Endothelial cell of umbilical vein (primary cell): ENCODE measurements around the gene COQ8A. TPM values are rescaled to one million over a fixed set of nuclear protein-coding genes. Genes with fewer than 3 reads are reported as not detected.

Experiments used
- BruUV-seq: library from RNA; stranded (reverse); fragments of 400-500 nt; replicated peaks from 2 replicates; lab custom pipeline; 2021; lab: Mats Ljungman, UMichigan
- CTCF ChIA-PET: fragments of 300-600, 350-600 bp; sonication (Branson Sonifier 250); formaldehyde crosslinking; loops from one replicate; lab custom pipeline; 2021; ENCODE audit warnings: antibody characterized with exemption, inconsistent platforms; lab: Charles Lee
- POLR2A ChIA-PET: fragments of 300-600, 350-600 bp; sonication (Branson Sonifier 250); formaldehyde crosslinking; loops from one replicate; lab custom pipeline; 2021; ENCODE audit warnings: antibody characterized with exemption, inconsistent platforms; lab: Charles Lee
- DNase-seq: peaks from one replicate; pipeline ENCODE4 v3.0.0-alpha.2; 2011; ENCODE audit warnings: low read depth, low spot score
- FAIRE-seq: peaks from 2 replicates; lab custom pipeline; 2011; peaks lifted over from hg19 to GRCh38; lab: Jason Lieb, UNC
- H2AFZ ChIP-seq: 2 replicates; pipeline ENCODE4 v1.6.0; 2012; ENCODE audit warnings: low read depth, low read length, control low read depth, inconsistent platforms
- H3K27ac ChIP-seq: 2 replicates; pipeline ENCODE4 v1.5.1; 2011; ENCODE audit warnings: low read depth, mild to moderate bottlenecking, control low read depth, low read length, moderate library complexity; ENCODE audit not compliant: insufficient read depth
- H3K27me3 ChIP-seq, 2 experiments: 2 replicates each; pipeline versions ENCODE4 v1.6.0 to v1.6.1; 2011; ENCODE audit warnings: low read length in 2 of 2, mixed read lengths in 1 of 2; ENCODE audit not compliant: control insufficient read depth in 2 of 2, insufficient read depth in 2 of 2
- H3K36me3 ChIP-seq, 2 experiments: 2 replicates in 1 of 2; 3 replicates in 1 of 2; pipeline ENCODE4 v1.5.1; 2011; ENCODE audit warnings: low read length in 2 of 2, mild to moderate bottlenecking in 1 of 2, moderate library complexity in 1 of 2; ENCODE audit not compliant: control insufficient read depth in 2 of 2, insufficient read depth in 2 of 2; ENCODE audit errors: extremely low read depth in 1 of 2
- H3K4me1 ChIP-seq: 3 replicates; pipeline ENCODE4 v1.5.1; 2011; ENCODE audit warnings: mild to moderate bottlenecking, low read length; ENCODE audit not compliant: control insufficient read depth, insufficient read depth; ENCODE audit errors: extremely low read depth
- H3K4me2 ChIP-seq: 2 replicates; pipeline ENCODE4 v1.6.1; 2011; ENCODE audit warnings: low read length, control low read depth, mixed read lengths; ENCODE audit not compliant: insufficient read depth
- H3K4me3 ChIP-seq, 3 experiments: fragments of 200-600 bp in 1 of 3; sonication (generic), shearing (Covaris generic) in 1 of 3; replicated peaks in 1 of 3; 2 replicates each; pipeline ENCODE4 v1.5.1; 2011 to 2016; ENCODE audit warnings: control low read depth in 3 of 3, low read length in 3 of 3, mild to moderate bottlenecking in 2 of 3, inconsistent platforms in 1 of 3, low read depth in 1 of 3, moderate library complexity in 1 of 3; ENCODE audit not compliant: insufficient read depth in 1 of 3
- H3K79me2 ChIP-seq: 2 replicates; pipeline ENCODE4 v1.6.0; 2012; ENCODE audit warnings: low read length, inconsistent platforms; ENCODE audit not compliant: control insufficient read depth, insufficient read depth
- H3K9ac ChIP-seq: replicated peaks from 2 replicates; pipeline ENCODE3; 2011; ENCODE audit warnings: low read length, control low read depth; ENCODE audit not compliant: insufficient read depth; ENCODE audit errors: extremely low read depth
- H3K9me1 ChIP-seq: replicated peaks from 3 replicates; pipeline ENCODE4 v1.6.0; 2011; ENCODE audit warnings: mild to moderate bottlenecking, low read length; ENCODE audit not compliant: control insufficient read depth, insufficient read depth; ENCODE audit errors: extremely low read depth
- H3K9me3 ChIP-seq: replicated peaks from 2 replicates; pipeline ENCODE4 v1.5.1; 2012; ENCODE audit warnings: low read length, inconsistent platforms; ENCODE audit not compliant: control insufficient read depth, insufficient read depth
- H4K20me1 ChIP-seq: replicated peaks from 2 replicates; pipeline ENCODE3; 2011; ENCODE audit warnings: mild to moderate bottlenecking, low read length; ENCODE audit not compliant: control insufficient read depth, insufficient read depth; ENCODE audit errors: extremely low read depth
- EZH2 ChIP-seq: IDR thresholded peaks from 2 replicates; pipeline ENCODE4 v1.6.1; 2012; ENCODE audit warnings: borderline replicate concordance, low read depth, mild to moderate bottlenecking, moderate library complexity, low read length, inconsistent platforms; ENCODE audit not compliant: severe bottlenecking
- FOS ChIP-seq: IDR thresholded peaks from 2 replicates; pipeline ENCODE4 v1.6.1; 2011; ENCODE audit warnings: mild to moderate bottlenecking, low read length, moderate library complexity, borderline replicate concordance; ENCODE audit not compliant: insufficient read depth
- GATA2 ChIP-seq: IDR thresholded peaks from 2 replicates; pipeline ENCODE4 v1.7.0; 2011; ENCODE audit warnings: low read depth, mild to moderate bottlenecking, moderate library complexity, mixed read lengths, low read length; ENCODE audit not compliant: insufficient read length, insufficient read depth
- JUN ChIP-seq: IDR thresholded peaks from 2 replicates; pipeline ENCODE4 v1.6.1; 2011; ENCODE audit warnings: borderline replicate concordance, low read depth; ENCODE audit not compliant: insufficient read length, insufficient read depth
- MYC ChIP-seq: IDR thresholded peaks from one replicate; pipeline ENCODE4 v1.6.1; 2011; ENCODE audit warnings: mild to moderate bottlenecking, low read depth, low read length
- POLR2A ChIP-seq: IDR thresholded peaks from 2 replicates; pipeline ENCODE4 v1.6.1; 2012; ENCODE audit warnings: low read depth, mild to moderate bottlenecking, control low read depth, low read length
- POLR2AphosphoS5 ChIP-seq: IDR thresholded peaks from 2 replicates; pipeline ENCODE4 v1.6.1; 2012; ENCODE audit warnings: low read depth, mild to moderate bottlenecking, control low read depth, low read length, moderate library complexity; ENCODE audit not compliant: insufficient read depth
- dilution Hi-C: fragments of 300-500 bp; cut with MboI; formaldehyde crosslinking; loops from one replicate; pipeline ENCODE4 v1.15.0; 2019; ENCODE audit warnings: low sequenced_read_pairs; ENCODE audit not compliant: extremely low pct_ligation_motif_present
- intact Hi-C: fragments of 100-400 bp; cut with micrococcal nuclease; formaldehyde crosslinking; loops from one replicate; pipeline ENCODE4 v1.10.0; 2022
- polyA plus RNA-seq, 4 experiments: library from polyadenylated mRNA; depleted of rRNA in 3 of 4; stranded (reverse) in 3 of 4; unstranded in 1 of 4; fragments of >200 nt; gene quantifications; 2 replicates each; pipeline versions ENCODE4 v1.2.1 to v1.2.3, GENCODE V29; 2011 to 2012; ENCODE audit warnings: missing spikeins in 1 of 4
- total RNA-seq: library from RNA; stranded (reverse); gene quantifications from 2 replicates; pipeline ENCODE4 v1.2.3, GENCODE V29; 2021
- TF ChIP-seq, protein P1 (sequence below), 2 donors: IDR thresholded peaks; 1 replicate in 1 of 2; 2 replicates in 1 of 2; pipeline ENCODE4 v1.5.1; 2011; ENCODE audit warnings: low read length in 2 of 2, mild to moderate bottlenecking in 2 of 2, moderate library complexity in 2 of 2, control low read depth in 1 of 2, inconsistent platforms in 1 of 2, low read depth in 1 of 2; ENCODE audit not compliant: insufficient read depth in 1 of 2; ENCODE audit errors: extremely low read depth in 1 of 2
- TF ChIP-seq, protein P2 (sequence below): IDR thresholded peaks from 2 replicates; pipeline ENCODE4 v1.6.1; 2011; ENCODE audit not compliant: insufficient read depth, insufficient read length

The COQ8A gene
- total and polyA plus RNA-seq, 2 donors (not counting 3 experiments of a cell fraction or from before 2014, with no cell fraction given), result 6.8 to 9.4 TPM

DNA sequence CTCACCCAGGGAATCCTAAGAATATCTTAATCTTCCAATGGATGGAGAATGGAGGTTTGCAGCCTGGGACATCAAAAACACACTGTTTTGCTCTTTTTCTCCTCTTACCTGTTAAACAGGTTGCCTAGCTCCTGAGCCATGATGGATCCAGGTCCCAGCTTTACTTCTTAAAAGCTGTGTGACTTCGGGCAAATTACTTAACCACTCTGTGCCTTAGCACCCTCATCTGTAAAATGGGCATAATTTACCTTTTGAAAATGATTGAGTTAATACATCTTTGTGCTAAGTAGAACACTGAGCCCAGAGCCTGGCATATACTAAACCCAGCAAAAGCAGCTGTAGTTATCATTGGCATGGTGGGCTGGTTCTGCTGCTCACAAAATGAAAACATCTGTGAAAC lies 10.2 kb downstream of the COQ8A start:
- DNase-seq (no peak), FAIRE-seq (no peak)
- intact Hi-C loops (no loop called here), dilution Hi-C loops (no loop called here)
- H3K27ac ChIP-seq, result no peak overlapping the region
- ChIA-PET CTCF (interaction anchor here (1.1 kb wide), 1 partner anchor 15 kb away, joined by 4 read pairs; no protein-coding TSS in a partner anchor), POLR2A (no interaction called here)
- no peaks in the 10 kb centered on the region for H3K9me1 ChIP-seq
- no peak for TF ChIP-seq JUN
- H3K4me1 ChIP-seq, result no peaks in the 10 kb centered on the region
- no peaks in the 10 kb centered on the region for H3K27me3 ChIP-seq
- H2AFZ ChIP-seq, result no peak overlapping the region
- no peaks in the 10 kb centered on the region for H4K20me1 ChIP-seq
- H3K36me3 ChIP-seq, result no peaks in the 10 kb centered on the region
- no peaks in the 10 kb centered on the region for H3K79me2 ChIP-seq
- no peak overlapping the region for H3K4me3 ChIP-seq
- H3K9me3 ChIP-seq, result no peaks in the 10 kb centered on the region
- H3K9ac ChIP-seq, result no peak overlapping the region
- H3K4me2 ChIP-seq, result no peak overlapping the region
- no TSS peak for BruUV-seq

DNA sequence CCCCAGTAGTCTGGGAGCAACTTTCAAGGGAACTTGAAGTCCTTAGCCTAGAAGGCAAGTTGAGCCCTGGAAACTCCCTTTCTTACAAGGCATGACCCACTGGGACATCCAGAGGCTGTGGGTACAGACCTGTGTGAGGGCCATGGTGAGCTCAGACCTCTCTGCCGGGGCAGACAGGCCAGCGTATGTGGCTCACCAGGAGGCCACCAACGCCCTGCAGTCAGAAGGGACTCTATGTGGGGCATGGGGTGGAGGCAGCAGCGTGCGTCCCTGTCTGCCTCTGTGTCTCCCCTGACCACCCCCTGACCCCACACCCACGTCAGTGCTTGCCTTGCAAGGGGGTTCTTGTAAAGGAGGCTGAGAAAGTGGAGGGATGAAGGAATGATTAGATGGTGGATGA lies 10.8 kb downstream of the COQ8A start:
- Histone ChIP-seq H3K9me1 (no peaks in the 10 kb centered on the region), H3K9me3 (no peaks in the 10 kb centered on the region), H3K79me2 (no peaks in the 10 kb centered on the region), H4K20me1 (no peaks in the 10 kb centered on the region), H3K27ac (no peak overlapping the region), H3K4me3 (no peak overlapping the region), H3K4me1 (no peaks in the 10 kb centered on the region), H3K27me3 (no peaks in the 10 kb centered on the region), H3K36me3 (no peaks in the 10 kb centered on the region), H3K4me2 (no peak overlapping the region), H3K9ac (no peak overlapping the region), H2AFZ (no peak overlapping the region)
- DNase-seq (no peak), FAIRE-seq (no peak)
- ChIA-PET POLR2A (interaction anchor here (0.5 kb wide), 1 partner anchor 12 kb away, joined by 3 read pairs; no protein-coding TSS in a partner anchor), CTCF (interaction anchor here (0.9 to 1.1 kb wide), 2 partner anchors 12 to 15 kb away, joined by 4 to 5 read pairs; no protein-coding TSS in a partner anchor)
- dilution Hi-C loops (no loop called here), intact Hi-C loops (no loop called here)
- TF ChIP-seq MYC (no peak), GATA2 (no peak), EZH2 (no peak), POLR2A (no peak), FOS (no peak), JUN (no peak), POLR2AphosphoS5 (no peak)
- TF ChIP-seq, protein P1, sequence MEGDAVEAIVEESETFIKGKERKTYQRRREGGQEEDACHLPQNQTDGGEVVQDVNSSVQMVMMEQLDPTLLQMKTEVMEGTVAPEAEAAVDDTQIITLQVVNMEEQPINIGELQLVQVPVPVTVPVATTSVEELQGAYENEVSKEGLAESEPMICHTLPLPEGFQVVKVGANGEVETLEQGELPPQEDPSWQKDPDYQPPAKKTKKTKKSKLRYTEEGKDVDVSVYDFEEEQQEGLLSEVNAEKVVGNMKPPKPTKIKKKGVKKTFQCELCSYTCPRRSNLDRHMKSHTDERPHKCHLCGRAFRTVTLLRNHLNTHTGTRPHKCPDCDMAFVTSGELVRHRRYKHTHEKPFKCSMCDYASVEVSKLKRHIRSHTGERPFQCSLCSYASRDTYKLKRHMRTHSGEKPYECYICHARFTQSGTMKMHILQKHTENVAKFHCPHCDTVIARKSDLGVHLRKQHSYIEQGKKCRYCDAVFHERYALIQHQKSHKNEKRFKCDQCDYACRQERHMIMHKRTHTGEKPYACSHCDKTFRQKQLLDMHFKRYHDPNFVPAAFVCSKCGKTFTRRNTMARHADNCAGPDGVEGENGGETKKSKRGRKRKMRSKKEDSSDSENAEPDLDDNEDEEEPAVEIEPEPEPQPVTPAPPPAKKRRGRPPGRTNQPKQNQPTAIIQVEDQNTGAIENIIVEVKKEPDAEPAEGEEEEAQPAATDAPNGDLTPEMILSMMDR (IDR thresholded peaks at IDR 0.05; ENCODE audit: extremely low read depth in 1 of 2, insufficient read depth in 1 of 2, low read depth in 1 of 2, low read length in 2 of 2), result no peak
- TF ChIP-seq, protein P2, sequence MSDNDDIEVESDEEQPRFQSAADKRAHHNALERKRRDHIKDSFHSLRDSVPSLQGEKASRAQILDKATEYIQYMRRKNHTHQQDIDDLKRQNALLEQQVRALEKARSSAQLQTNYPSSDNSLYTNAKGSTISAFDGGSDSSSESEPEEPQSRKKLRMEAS, result no peak
- no TSS peak for BruUV-seq
